SK-N-SH treated with all-trans-retinoic acid at 6 μM for 48 hours (cell line): Measurements from ENCODE around the gene ANP32B.

Source experiments
- ATAC-seq: fragments of 200-7000 bp; cut with Tn5 transposase; 3 replicates; pipeline ENCODE4 v1.9.1; 2020; ENCODE audit warnings: mild to moderate bottlenecking, moderate library complexity
- ARNTL ChIP-seq: fragments of 450-650 bp; formaldehyde crosslinking; IDR thresholded peaks from 2 replicates; pipeline ENCODE4 v1.5.0; 2020; ENCODE audit warnings: low read depth, mild to moderate bottlenecking, moderate library complexity, borderline replicate concordance
- BACH2 ChIP-seq: fragments of 250-450 bp; sonication (Bioruptor Pico); IDR thresholded peaks from 2 replicates; pipeline ENCODE4 v1.9.0; 2021; ENCODE audit warnings: mild to moderate bottlenecking, borderline replicate concordance
- CSDC2 ChIP-seq: fragments of 250-450 bp; sonication (Bioruptor Pico); IDR thresholded peaks from 2 replicates; pipeline ENCODE4 v1.5.0; 2020; ENCODE audit warnings: mild to moderate bottlenecking, moderate library complexity
- ESRRG ChIP-seq: fragments of 250-450 bp; sonication (Bioruptor Pico); IDR thresholded peaks from 2 replicates; pipeline ENCODE4 v1.6.1; 2021; ENCODE audit warnings: mild to moderate bottlenecking
- GLIS3 ChIP-seq: fragments of 250-450 bp; sonication (Bioruptor Pico); IDR thresholded peaks from 2 replicates; pipeline ENCODE4 v1.5.0; 2020; ENCODE audit warnings: mild to moderate bottlenecking, moderate library complexity
- ISL1 ChIP-seq: fragments of 250-450 bp; sonication (Bioruptor Pico); IDR thresholded peaks from 2 replicates; pipeline ENCODE4 v2.1.2; 2022; ENCODE audit warnings: mild to moderate bottlenecking, moderate library complexity
- PPARA ChIP-seq: fragments of 250-450 bp; sonication (Bioruptor Pico); IDR thresholded peaks from 2 replicates; pipeline ENCODE4 v1.5.0; 2020; ENCODE audit warnings: mild to moderate bottlenecking, borderline replicate concordance
- RARB ChIP-seq: fragments of 250-450 bp; sonication (Bioruptor Pico); IDR thresholded peaks from 2 replicates; pipeline ENCODE4 v1.8.0; 2021; ENCODE audit warnings: mild to moderate bottlenecking, moderate library complexity
- SNAI2 ChIP-seq: fragments of 250-450 bp; sonication (Bioruptor Pico); IDR thresholded peaks from 2 replicates; pipeline ENCODE4 v1.5.0; 2020; ENCODE audit warnings: mild to moderate bottlenecking, moderate library complexity
- TOX ChIP-seq: fragments of 250-450 bp; sonication (Bioruptor Pico); IDR thresholded peaks from 2 replicates; pipeline ENCODE4 v1.8.0; 2021; ENCODE audit warnings: mild to moderate bottlenecking, moderate library complexity, borderline replicate concordance
- ZC3H10 ChIP-seq: fragments of 250-450 bp; sonication (Bioruptor Pico); IDR thresholded peaks from 2 replicates; pipeline ENCODE4 v1.5.1; 2021; ENCODE audit warnings: mild to moderate bottlenecking, moderate library complexity
- ZFP3 ChIP-seq: fragments of 250-450 bp; sonication (Bioruptor Pico); IDR thresholded peaks from 2 replicates; pipeline ENCODE4 v1.5.0; 2020; ENCODE audit warnings: mild to moderate bottlenecking, moderate library complexity
- ZFP30 ChIP-seq: fragments of 450-650 bp; formaldehyde crosslinking; IDR thresholded peaks from 2 replicates; pipeline ENCODE4 v1.5.0; 2022; ENCODE audit warnings: mild to moderate bottlenecking, moderate library complexity
- ZNF565 ChIP-seq: fragments of 450-650 bp; formaldehyde crosslinking; conservative IDR thresholded peaks from 2 replicates; pipeline ENCODE4 v1.5.0; 2020; ENCODE audit warnings: low read depth, mild to moderate bottlenecking, moderate library complexity
- ZNF70 ChIP-seq: fragments of 450-650 bp; formaldehyde crosslinking; IDR thresholded peaks from 2 replicates; pipeline ENCODE4 v1.5.0; 2020; ENCODE audit warnings: mild to moderate bottlenecking, moderate library complexity
- ZNF8 ChIP-seq: fragments of 450-650 bp; formaldehyde crosslinking; IDR thresholded peaks from 2 replicates; pipeline ENCODE4 v1.5.0; 2020; ENCODE audit warnings: mild to moderate bottlenecking, moderate library complexity
- TF ChIP-seq, protein P1 (sequence below): fragments of 250-450 bp; sonication (Bioruptor Pico); IDR thresholded peaks from 2 replicates; pipeline ENCODE4 v1.5.0; 2020; ENCODE audit warnings: mild to moderate bottlenecking, moderate library complexity
- TF ChIP-seq, protein P2 (sequence below): fragments of 250-450 bp; sonication (Bioruptor Pico); IDR thresholded peaks from 2 replicates; pipeline ENCODE4 v1.5.1; 2020; ENCODE audit warnings: low read depth, mild to moderate bottlenecking, moderate library complexity
- TF ChIP-seq, protein P3 (sequence below): fragments of 250-450 bp; sonication (Bioruptor Pico); IDR thresholded peaks from 2 replicates; pipeline ENCODE4 v1.5.1; 2021; ENCODE audit warnings: mild to moderate bottlenecking, moderate library complexity
- TF ChIP-seq, protein P4 (sequence below): fragments of 250-450 bp; sonication (Bioruptor Pico); IDR thresholded peaks from 2 replicates; pipeline ENCODE4 v1.8.0; 2020; ENCODE audit warnings: mild to moderate bottlenecking, moderate library complexity, borderline replicate concordance

Gene ANP32B

DNA sequence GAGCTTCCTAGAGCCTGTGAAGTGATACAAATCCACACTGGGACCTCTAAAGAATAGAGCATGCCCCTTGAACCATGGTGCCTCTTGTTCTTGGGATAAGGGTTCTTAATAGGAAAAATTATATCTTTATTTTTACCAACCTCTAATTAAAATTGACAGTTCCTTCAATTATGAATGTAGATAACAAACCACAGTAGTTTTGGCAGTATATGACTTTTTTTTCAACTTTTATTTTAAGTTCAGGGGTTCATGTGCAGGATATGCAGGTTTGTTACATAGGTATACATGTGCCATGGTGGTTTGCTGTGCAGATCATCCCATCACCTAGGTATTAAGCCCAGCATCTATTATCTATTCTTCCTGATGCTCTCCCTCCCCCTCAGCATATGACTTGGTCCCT is 46.1 kb upstream of the ANP32B start:
- TF ChIP-seq ISL1 (CRISPR knock-in tag) (no peak), ZFP30 (no peak), BACH2 (CRISPR knock-in tag) (no peak), SNAI2 (no peak), ARNTL (CRISPR knock-in tag) (no peak), GLIS3 (CRISPR knock-in tag) (no peak), ZNF565 (no peak), ZNF70 (CRISPR knock-in tag) (no peak), ZFP3 (no peak), ZNF8 (CRISPR knock-in tag) (no peak), TOX (CRISPR knock-in tag) (no peak), CSDC2 (no peak), PPARA (no peak), ESRRG (CRISPR knock-in tag) (no peak), ZC3H10 (CRISPR knock-in tag) (no peak)
- TF ChIP-seq, protein P1, sequence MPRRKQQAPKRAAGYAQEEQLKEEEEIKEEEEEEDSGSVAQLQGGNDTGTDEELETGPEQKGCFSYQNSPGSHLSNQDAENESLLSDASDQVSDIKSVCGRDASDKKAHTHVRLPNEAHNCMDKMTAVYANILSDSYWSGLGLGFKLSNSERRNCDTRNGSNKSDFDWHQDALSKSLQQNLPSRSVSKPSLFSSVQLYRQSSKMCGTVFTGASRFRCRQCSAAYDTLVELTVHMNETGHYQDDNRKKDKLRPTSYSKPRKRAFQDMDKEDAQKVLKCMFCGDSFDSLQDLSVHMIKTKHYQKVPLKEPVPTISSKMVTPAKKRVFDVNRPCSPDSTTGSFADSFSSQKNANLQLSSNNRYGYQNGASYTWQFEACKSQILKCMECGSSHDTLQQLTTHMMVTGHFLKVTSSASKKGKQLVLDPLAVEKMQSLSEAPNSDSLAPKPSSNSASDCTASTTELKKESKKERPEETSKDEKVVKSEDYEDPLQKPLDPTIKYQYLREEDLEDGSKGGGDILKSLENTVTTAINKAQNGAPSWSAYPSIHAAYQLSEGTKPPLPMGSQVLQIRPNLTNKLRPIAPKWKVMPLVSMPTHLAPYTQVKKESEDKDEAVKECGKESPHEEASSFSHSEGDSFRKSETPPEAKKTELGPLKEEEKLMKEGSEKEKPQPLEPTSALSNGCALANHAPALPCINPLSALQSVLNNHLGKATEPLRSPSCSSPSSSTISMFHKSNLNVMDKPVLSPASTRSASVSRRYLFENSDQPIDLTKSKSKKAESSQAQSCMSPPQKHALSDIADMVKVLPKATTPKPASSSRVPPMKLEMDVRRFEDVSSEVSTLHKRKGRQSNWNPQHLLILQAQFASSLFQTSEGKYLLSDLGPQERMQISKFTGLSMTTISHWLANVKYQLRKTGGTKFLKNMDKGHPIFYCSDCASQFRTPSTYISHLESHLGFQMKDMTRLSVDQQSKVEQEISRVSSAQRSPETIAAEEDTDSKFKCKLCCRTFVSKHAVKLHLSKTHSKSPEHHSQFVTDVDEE, result no peak
- TF ChIP-seq, protein P2, sequence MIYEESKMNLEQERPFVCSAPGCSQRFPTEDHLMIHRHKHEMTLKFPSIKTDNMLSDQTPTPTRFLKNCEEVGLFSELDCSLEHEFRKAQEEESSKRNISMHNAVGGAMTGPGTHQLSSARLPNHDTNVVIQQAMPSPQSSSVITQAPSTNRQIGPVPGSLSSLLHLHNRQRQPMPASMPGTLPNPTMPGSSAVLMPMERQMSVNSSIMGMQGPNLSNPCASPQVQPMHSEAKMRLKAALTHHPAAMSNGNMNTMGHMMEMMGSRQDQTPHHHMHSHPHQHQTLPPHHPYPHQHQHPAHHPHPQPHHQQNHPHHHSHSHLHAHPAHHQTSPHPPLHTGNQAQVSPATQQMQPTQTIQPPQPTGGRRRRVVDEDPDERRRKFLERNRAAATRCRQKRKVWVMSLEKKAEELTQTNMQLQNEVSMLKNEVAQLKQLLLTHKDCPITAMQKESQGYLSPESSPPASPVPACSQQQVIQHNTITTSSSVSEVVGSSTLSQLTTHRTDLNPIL (CRISPR knock-in tag), result no peak
- TF ChIP-seq, protein P3, sequence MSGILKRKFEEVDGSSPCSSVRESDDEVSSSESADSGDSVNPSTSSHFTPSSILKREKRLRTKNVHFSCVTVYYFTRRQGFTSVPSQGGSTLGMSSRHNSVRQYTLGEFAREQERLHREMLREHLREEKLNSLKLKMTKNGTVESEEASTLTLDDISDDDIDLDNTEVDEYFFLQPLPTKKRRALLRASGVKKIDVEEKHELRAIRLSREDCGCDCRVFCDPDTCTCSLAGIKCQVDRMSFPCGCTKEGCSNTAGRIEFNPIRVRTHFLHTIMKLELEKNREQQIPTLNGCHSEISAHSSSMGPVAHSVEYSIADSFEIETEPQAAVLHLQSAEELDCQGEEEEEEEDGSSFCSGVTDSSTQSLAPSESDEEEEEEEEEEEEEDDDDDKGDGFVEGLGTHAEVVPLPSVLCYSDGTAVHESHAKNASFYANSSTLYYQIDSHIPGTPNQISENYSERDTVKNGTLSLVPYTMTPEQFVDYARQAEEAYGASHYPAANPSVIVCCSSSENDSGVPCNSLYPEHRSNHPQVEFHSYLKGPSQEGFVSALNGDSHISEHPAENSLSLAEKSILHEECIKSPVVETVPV (CRISPR knock-in tag), result no peak
- TF ChIP-seq, protein P4, sequence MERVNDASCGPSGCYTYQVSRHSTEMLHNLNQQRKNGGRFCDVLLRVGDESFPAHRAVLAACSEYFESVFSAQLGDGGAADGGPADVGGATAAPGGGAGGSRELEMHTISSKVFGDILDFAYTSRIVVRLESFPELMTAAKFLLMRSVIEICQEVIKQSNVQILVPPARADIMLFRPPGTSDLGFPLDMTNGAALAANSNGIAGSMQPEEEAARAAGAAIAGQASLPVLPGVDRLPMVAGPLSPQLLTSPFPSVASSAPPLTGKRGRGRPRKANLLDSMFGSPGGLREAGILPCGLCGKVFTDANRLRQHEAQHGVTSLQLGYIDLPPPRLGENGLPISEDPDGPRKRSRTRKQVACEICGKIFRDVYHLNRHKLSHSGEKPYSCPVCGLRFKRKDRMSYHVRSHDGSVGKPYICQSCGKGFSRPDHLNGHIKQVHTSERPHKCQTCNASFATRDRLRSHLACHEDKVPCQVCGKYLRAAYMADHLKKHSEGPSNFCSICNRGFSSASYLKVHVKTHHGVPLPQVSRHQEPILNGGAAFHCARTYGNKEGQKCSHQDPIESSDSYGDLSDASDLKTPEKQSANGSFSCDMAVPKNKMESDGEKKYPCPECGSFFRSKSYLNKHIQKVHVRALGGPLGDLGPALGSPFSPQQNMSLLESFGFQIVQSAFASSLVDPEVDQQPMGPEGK (CRISPR knock-in tag), result no peak
- no peak for ATAC-seq

DNA sequence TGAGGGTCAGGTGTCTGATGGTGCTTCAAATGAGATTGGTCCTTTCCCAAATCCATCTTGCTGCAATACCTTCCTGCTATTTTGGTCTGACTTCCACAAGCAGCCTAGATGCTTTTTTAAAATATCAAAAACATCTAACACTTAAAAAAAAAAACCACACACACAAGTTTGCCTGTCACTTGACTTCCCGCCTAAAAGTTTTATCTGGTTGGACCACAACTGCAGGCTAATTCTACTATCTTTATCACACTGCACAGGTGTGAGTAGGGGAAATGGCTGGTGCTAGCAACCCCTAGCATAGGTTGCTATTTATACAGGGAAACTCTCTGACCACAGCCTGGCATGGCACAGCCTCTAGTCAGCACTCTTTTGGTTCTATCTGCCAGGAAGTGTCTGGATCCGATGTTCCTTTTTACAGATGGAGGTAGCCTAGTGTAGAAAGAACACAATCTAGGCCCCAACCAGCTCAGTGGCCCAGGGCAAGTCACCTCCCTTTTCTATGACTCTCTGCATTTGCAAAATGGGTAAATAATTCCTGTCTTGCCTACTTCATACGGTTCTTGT is 45.0 kb upstream of the ANP32B start, which contains the start of gene HEMGN:
TSS of gene HEMGN (minus strand) at position 92 of the 564 bp plus-strand sequence. CDS start at position 56, 36 bp downstream.
- TF ChIP-seq TOX (CRISPR knock-in tag), result no peak
- TF ChIP-seq ZFP30, result no peak
- TF ChIP-seq RARB, result no peak
- TF ChIP-seq, protein P2 (CRISPR knock-in tag), result no peak
- no peak for TF ChIP-seq SNAI2
- no peak for TF ChIP-seq ZNF70 (CRISPR knock-in tag)
- no peak for TF ChIP-seq CSDC2
- TF ChIP-seq ZNF8 (CRISPR knock-in tag), result no peak
- TF ChIP-seq BACH2 (CRISPR knock-in tag), result no peak
- TF ChIP-seq ZNF565, result no peak
- ATAC-seq, result no peak

DNA sequence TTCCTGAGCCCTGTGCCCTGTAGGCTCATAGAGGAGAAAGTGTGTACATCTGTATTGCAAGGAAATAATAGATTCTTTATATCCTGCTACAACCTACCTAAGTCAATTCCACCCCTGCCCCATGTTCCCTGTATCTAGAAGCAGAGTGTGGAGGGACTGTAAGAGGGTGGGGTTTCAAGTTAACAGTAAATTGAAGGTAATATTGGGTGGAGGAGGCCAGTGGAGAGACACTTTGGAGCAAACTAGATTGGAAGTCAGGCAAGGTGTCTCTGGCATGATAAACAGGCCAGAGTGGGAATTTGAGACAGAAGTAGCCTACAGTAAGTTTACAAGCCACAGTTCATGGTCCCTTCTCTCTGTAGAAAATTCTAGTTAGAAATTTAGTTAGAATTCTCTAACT is 42.9 kb upstream of the ANP32B start:
- ATAC-seq, result no peak
- TF ChIP-seq RARB (no peak), ESRRG (CRISPR knock-in tag) (no peak), ZNF70 (CRISPR knock-in tag) (no peak), ZNF565 (no peak), ZFP30 (no peak), TOX (CRISPR knock-in tag) (no peak), GLIS3 (CRISPR knock-in tag) (no peak), PPARA (no peak), ZNF8 (CRISPR knock-in tag) (no peak), SNAI2 (no peak), ZFP3 (no peak)
- TF ChIP-seq, protein P1, result no peak
- TF ChIP-seq, protein P3 (CRISPR knock-in tag), result no peak
- TF ChIP-seq, protein P4 (CRISPR knock-in tag), result no peak
